ENCODE measurements around the gene SENP3.
A peak's percentile ranks its signal among the peaks of the same experiment; 100 is the strongest.

SENP3 gene

GRCh38 chr17:7556627-7557026 lies 5.1 kb upstream of the SENP3 start:
- DNase-seq (ENCODE audit: low spot score) = no peak

GRCh38 chr17:7557147-7557764 lies 4.5 kb upstream of the SENP3 start:
- DNase-seq (ENCODE audit: low spot score) = no peak

- no peak for DNase-seq (ENCODE audit: low spot score)
Measured at GRCh38 chr17:7557775-7558543, 3.8 kb upstream of the SENP3 start.

- DNase-seq (ENCODE audit: low spot score) = no peak
Measured at GRCh38 chr17:7558544-7559319, 3.0 kb upstream of the SENP3 start, which contains the start of gene TNFSF13. TSS of gene TNFSF13 (plus strand) at chr17:7558750. CDS start at chr17:7559040, 290 bp downstream.

GRCh38 chr17:7559320-7560171 lies 2.2 kb upstream of the SENP3 start:
- no peak for DNase-seq (ENCODE audit: low spot score)

GRCh38 chr17:7560172-7561027 lies 1.3 kb upstream of the SENP3 start:
- DNase-seq (ENCODE audit: low spot score) = peak; percentile 54

- DNase-seq (ENCODE audit: low spot score) = peak; percentile 82
Measured at GRCh38 chr17:7561028-7561575, 617 bp upstream of the SENP3 start.

GRCh38 chr17:7562208-7562605 lies 488 bp downstream of the SENP3 start:
- no peak for DNase-seq (ENCODE audit: low spot score)

- DNase-seq (ENCODE audit: low spot score) = no peak
Measured at GRCh38 chr17:7563115-7563869, 1.6 kb downstream of the SENP3 start.

- DNase-seq (ENCODE audit: low spot score) = no peak
Measured at GRCh38 chr17:7569571-7569970, 7.9 kb downstream of the SENP3 start.

GRCh38 chr17:7570351-7570750 lies 8.6 kb downstream of the SENP3 start:
- DNase-seq (ENCODE audit: low spot score) = no peak

GRCh38 chr17:7572338-7572587 lies 10.5 kb downstream of the SENP3 start:
- no peak for DNase-seq (ENCODE audit: low spot score)

GRCh38 chr17:7572588-7573323 lies 11.0 kb downstream of the SENP3 start:
- peak; percentile 100 for DNase-seq (ENCODE audit: low spot score)

GRCh38 chr17:7573324-7574080 lies 11.8 kb downstream of the SENP3 start:
- peak; percentile 91 for DNase-seq (ENCODE audit: low spot score)

GRCh38 chr17:7574176-7574953 lies 12.6 kb downstream of the SENP3 start:
- DNase-seq (ENCODE audit: low spot score) = no peak

- DNase-seq (ENCODE audit: low spot score) = no peak
Measured at GRCh38 chr17:7575481-7575883, 13.8 kb downstream of the SENP3 start.

GRCh38 chr17:7575959-7576358 lies 14.2 kb downstream of the SENP3 start:
- DNase-seq (ENCODE audit: low spot score) = no peak

- no peak for DNase-seq (ENCODE audit: low spot score)
Measured at GRCh38 chr17:7576432-7576937, 14.8 kb downstream of the SENP3 start.

Data from CD4-positive, alpha-beta T cell treated with Interleukin-15 for 4 hours (primary cell).